K562 (cell line): ENCODE results near the gene CEND1. TPM values are rescaled to one million over a fixed set of nuclear protein-coding genes. Genes with fewer than 3 reads are reported as not detected.

ENCODE experiments used
- BACH1 ChIP-seq: fragments of 200-800 bp; sonication (Bioruptor generic); IDR thresholded peaks from 2 replicates; pipeline ENCODE4 v1.6.1; 2016; ENCODE audit warnings: missing genetic modification characterization, missing compliant biosample characterization
- CLOCK ChIP-seq: fragments of 250-450 bp; sonication (Bioruptor Pico); IDR thresholded peaks from 2 replicates; pipeline ENCODE4 v1.4.0; 2020; ENCODE audit warnings: mild to moderate bottlenecking, moderate library complexity, borderline replicate concordance
- DMBX1 ChIP-seq: fragments of 250-450 bp; sonication (Bioruptor Pico); IDR thresholded peaks from 2 replicates; pipeline ENCODE4 v1.8.0; 2022; ENCODE audit warnings: inconsistent platforms, mild to moderate bottlenecking, moderate library complexity, borderline replicate concordance
- E2F6 ChIP-seq, 2 experiments: IDR thresholded peaks; 2 replicates each; pipeline ENCODE4 v1.6.1; 2011; ENCODE audit warnings: borderline replicate concordance in 1 of 2, control low read depth in 1 of 2, low read depth in 1 of 2, low read length in 1 of 2, mild to moderate bottlenecking in 1 of 2, mixed read lengths in 1 of 2, moderate library complexity in 1 of 2; ENCODE audit not compliant: insufficient read depth in 1 of 2, insufficient read length in 1 of 2, poor library complexity in 1 of 2, severe bottlenecking in 1 of 2; ENCODE audit errors: extremely low read depth in 1 of 2
- ETV5 ChIP-seq: sonication (generic); formaldehyde crosslinking; IDR thresholded peaks from 2 replicates; pipeline ENCODE4 v1.4.0; 2020; ENCODE audit warnings: low read depth, mild to moderate bottlenecking, missing genetic modification reagents
- FOXJ3 ChIP-seq: sonication (generic); formaldehyde crosslinking; IDR thresholded peaks from 2 replicates; pipeline ENCODE4 v1.4.0; 2020; ENCODE audit warnings: mild to moderate bottlenecking, missing genetic modification reagents
- GTF3C2 ChIP-seq: IDR thresholded peaks from 3 replicates; pipeline ENCODE4 v1.6.1; 2011; ENCODE audit warnings: borderline replicate concordance, mild to moderate bottlenecking, moderate library complexity; ENCODE audit not compliant: insufficient read length; ENCODE audit errors: extremely low read depth
- KLF16 ChIP-seq: IDR thresholded peaks from 2 replicates; pipeline ENCODE4 v1.6.1; 2016; ENCODE audit warnings: antibody characterized with exemption
- MED1 ChIP-seq: sonication (generic); formaldehyde crosslinking; IDR thresholded peaks from 2 replicates; pipeline ENCODE4 v1.8.1; 2023; ENCODE audit warnings: missing genetic modification reagents, borderline replicate concordance
- MEF2D ChIP-seq: conservative IDR thresholded peaks from 2 replicates; pipeline ENCODE4 v1.6.1; 2016; ENCODE audit warnings: low read depth, missing genetic modification characterization, missing compliant biosample characterization
- MTA3 ChIP-seq: fragments of 450-650 bp; formaldehyde crosslinking; IDR thresholded peaks from 2 replicates; pipeline ENCODE4 v1.6.1; 2017; ENCODE audit warnings: mild to moderate bottlenecking, borderline replicate concordance
- NR3C1 ChIP-seq: sonication (generic); formaldehyde crosslinking; IDR thresholded peaks from 2 replicates; pipeline ENCODE4 v1.8.1; 2022; ENCODE audit warnings: missing genetic modification reagents
- PML ChIP-seq: IDR thresholded peaks from 2 replicates; pipeline ENCODE4 v1.6.1; 2012; ENCODE audit warnings: low read length, inconsistent platforms
- SMAD1 ChIP-seq: fragments of 150-350 bp; IDR thresholded peaks from 2 replicates; pipeline ENCODE4 v1.6.1; 2014; ENCODE audit warnings: low read length, low read depth; ENCODE audit not compliant: partially characterized antibody
- SMARCC2 ChIP-seq: fragments of 450-650 bp; IDR thresholded peaks from 2 replicates; pipeline ENCODE4 v1.6.1; 2017; ENCODE audit warnings: antibody characterized with exemption, moderate library complexity, mild to moderate bottlenecking, low read depth
- SRF ChIP-seq, 2 experiments: fragments of 250-450, 450-650 bp in 1 of 2; sonication (Bioruptor Pico) in 1 of 2; sonication (generic) in 1 of 2; formaldehyde crosslinking; IDR thresholded peaks; 2 replicates each; pipeline versions ENCODE4 v1.5.0 to v1.5.1; 2020 to 2022; ENCODE audit warnings: mild to moderate bottlenecking in 1 of 2, missing genetic modification reagents in 1 of 2
- XRCC3 ChIP-seq: fragments of 450-650 bp; IDR thresholded peaks from 2 replicates; pipeline ENCODE4 v1.6.1; 2017; ENCODE audit warnings: mild to moderate bottlenecking, moderate library complexity
- ZNF174 ChIP-seq: fragments of 250-450 bp; sonication (Bioruptor Pico); IDR thresholded peaks from 2 replicates; pipeline ENCODE4 v1.4.0; 2020; ENCODE audit warnings: mild to moderate bottlenecking
- ZNF197 ChIP-seq: fragments of 200-800 bp; sonication (Bioruptor generic); IDR thresholded peaks from 2 replicates; pipeline ENCODE4 v1.6.1; 2016; ENCODE audit warnings: low read depth, missing genetic modification characterization, missing compliant biosample characterization
- ZNF408 ChIP-seq: fragments of 250-450 bp; sonication (Bioruptor Pico); IDR thresholded peaks from 2 replicates; pipeline ENCODE4 v1.4.0; 2020; ENCODE audit warnings: low read depth, mild to moderate bottlenecking, moderate library complexity
- ZNF699 ChIP-seq: fragments of 250-450 bp; sonication (Bioruptor Pico); IDR thresholded peaks from 2 replicates; pipeline ENCODE4 v1.8.0; 2021; ENCODE audit warnings: mild to moderate bottlenecking, moderate library complexity; ENCODE audit not compliant: insufficient replicate concordance
- ZNF766 ChIP-seq: fragments of 200-800 bp; sonication (Bioruptor generic); conservative IDR thresholded peaks from 2 replicates; pipeline ENCODE4 v1.6.1; 2016; ENCODE audit warnings: missing genetic modification characterization, missing compliant biosample characterization
- polyA plus RNA-seq, 8 experiments: library from polyadenylated mRNA; depleted of rRNA in 4 of 8; stranded (reverse) in 5 of 8; unstranded in 3 of 8; fragments of >200 nt; fragmentation: Nextera tagmentation in 2 of 8; fragmentation: Illumina TruSeq in 1 of 8; extraction: Ambion mirVana in 2 of 8; extraction: Trizol in 1 of 8; gene quantifications; 2 replicates each; pipeline versions ENCODE4 v1.2.1 to v1.2.3, GENCODE V29; 2011 to 2014; ENCODE audit warnings: inconsistent platforms in 1 of 8, missing spikeins in 1 of 8
- total RNA-seq, 7 experiments: library from RNA; depleted of rRNA in 6 of 7; stranded (reverse); fragments of >200 nt in 6 of 7; fragmentation: Illumina TruSeq in 2 of 7; extraction: Trizol in 2 of 7; gene quantifications; 2 replicates each; pipeline versions ENCODE4 v1.2.1 to v1.2.3, GENCODE V29; 2011 to 2021; ENCODE audit warnings: low replicate concordance in 1 of 7

Gene CEND1
- total and polyA plus RNA-seq, 9 of the 15 experiments (the other 6 are each of a cell fraction or from before 2014, with no cell fraction given): 0.13 to 0.18 (median 0.16) TPM; not detected in 6

- TF ChIP-seq XRCC3 (no peak), E2F6 (IDR thresholded peaks at IDR 0.05; ENCODE audit: borderline replicate concordance in 1 of 2, extremely low read depth in 1 of 2, insufficient read depth in 1 of 2, insufficient read length in 1 of 2, low read depth in 1 of 2, low read length in 1 of 2, poor library complexity in 1 of 2, severe bottlenecking in 1 of 2) (peak; percentile 19 to 69), DMBX1 (no peak), MTA3 (0 out of 2 replicates have a peak, but pooled peaks have one; percentile 21), MEF2D (no peak), PML (peak; percentile 7; the same call in 1 of the 2 replicates), BACH1 (no peak), SMAD1 (no peak), ZNF408 (CRISPR knock-in tag) (no peak), ZNF699 (CRISPR knock-in tag) (no peak), KLF16 (no peak), NR3C1 (0 out of 2 replicates have a peak, but pooled peaks have one; percentile 14), FOXJ3 (no peak), SMARCC2 (no peak), ZNF197 (CRISPR knock-in tag) (no peak), CLOCK (CRISPR knock-in tag) (no peak), GTF3C2 (no peak), ZNF174 (CRISPR knock-in tag) (no peak), ZNF766 (CRISPR knock-in tag) (no peak), ETV5 (CRISPR knock-in tag) (no peak), SRF (CRISPR knock-in tag; IDR thresholded peaks at IDR 0.05) (no peak), MED1 (CRISPR knock-in tag) (no peak)
Observed at GRCh38 chr11:776561-777287, 13.2 kb downstream of the CEND1 start (continued).
